ENCODE data around the gene CDH15.

CDH15 gene

GRCh38 chr16:89219365-89219764 is 47.8 kb downstream of the CDH15 start:
- Histone ChIP-seq H3K27me3 (ENCODE audit: control insufficient read depth, insufficient read depth, low read length) (no peaks in the 10 kb centered on the region), H3K4me3 (ENCODE audit: low read depth, low read length) (no peak overlapping the region), H3K9me3 (ENCODE audit: control insufficient read depth, low read length) (no peaks in the 10 kb centered on the region), H3K9ac (no peak overlapping the region), H3K4me1 (peaks cover 2% of the 10 kb centered on the region), H2AFZ (no peak overlapping the region), H3K36me3 (ENCODE audit: control insufficient read depth, insufficient read depth, low read length) (no peaks in the 10 kb centered on the region), H3K27ac (no peak overlapping the region), H3K4me2 (ENCODE audit: low read length) (no peak overlapping the region), H3K79me2 (no peaks in the 10 kb centered on the region)
- no peak for TF ChIP-seq CTCF (IDR thresholded peaks at IDR 0.05)

GRCh38 chr16:89221604-89222003 is 50.1 kb downstream of the CDH15 start:
- Histone ChIP-seq H3K4me3 (ENCODE audit: low read depth, low read length) (no peak overlapping the region), H3K79me2 (no peaks in the 10 kb centered on the region), H3K27ac (no peak overlapping the region), H2AFZ (no peak overlapping the region), H3K4me1 (peaks cover 2% of the 10 kb centered on the region), H3K9ac (no peak overlapping the region), H3K9me3 (ENCODE audit: control insufficient read depth, low read length) (no peaks in the 10 kb centered on the region), H3K36me3 (ENCODE audit: control insufficient read depth, insufficient read depth, low read length) (no peaks in the 10 kb centered on the region), H3K27me3 (ENCODE audit: control insufficient read depth, insufficient read depth, low read length) (no peaks in the 10 kb centered on the region), H3K4me2 (ENCODE audit: low read length) (no peak overlapping the region)
- no peak for TF ChIP-seq CTCF (IDR thresholded peaks at IDR 0.05)

GRCh38 chr16:89222931-89223330 is 51.4 kb downstream of the CDH15 start:
- H3K9me3 ChIP-seq (ENCODE audit: control insufficient read depth, low read length) = no peaks in the 10 kb centered on the region
- no peak overlapping the region for H3K4me3 ChIP-seq (ENCODE audit: low read depth, low read length)
- peaks cover under 1% of the 10 kb centered on the region for H3K79me2 ChIP-seq
- no peak overlapping the region for H3K27ac ChIP-seq
- no peaks in the 10 kb centered on the region for H3K36me3 ChIP-seq (ENCODE audit: control insufficient read depth, insufficient read depth, low read length)
- H3K4me2 ChIP-seq (ENCODE audit: low read length) = no peak overlapping the region
- TF ChIP-seq CTCF (IDR thresholded peaks at IDR 0.05) = no peak
- no peak overlapping the region for H3K9ac ChIP-seq
- H3K4me1 ChIP-seq = peaks cover 2% of the 10 kb centered on the region
- H3K27me3 ChIP-seq (ENCODE audit: control insufficient read depth, insufficient read depth, low read length) = no peaks in the 10 kb centered on the region
- H2AFZ ChIP-seq = no peak overlapping the region

- Histone ChIP-seq H3K9me3 (ENCODE audit: control insufficient read depth, low read length) (no peaks in the 10 kb centered on the region), H3K4me2 (ENCODE audit: low read length) (no peak overlapping the region), H3K36me3 (ENCODE audit: control insufficient read depth, insufficient read depth, low read length) (no peaks in the 10 kb centered on the region), H3K79me2 (peaks cover 17% of the 10 kb centered on the region), H3K4me3 (ENCODE audit: low read depth, low read length) (no peak overlapping the region), H3K27ac (no peak overlapping the region), H3K4me1 (no peaks in the 10 kb centered on the region), H2AFZ (no peak overlapping the region), H3K27me3 (ENCODE audit: control insufficient read depth, insufficient read depth, low read length) (no peaks in the 10 kb centered on the region), H3K9ac (no peak overlapping the region)
- no peak for TF ChIP-seq CTCF (IDR thresholded peaks at IDR 0.05)
Observed at GRCh38 chr16:89224665-89225064, 53.1 kb downstream of the CDH15 start.

GRCh38 chr16:89230255-89230654 is 58.7 kb downstream of the CDH15 start:
- Histone ChIP-seq H3K9ac (no peak overlapping the region), H3K27ac (no peak overlapping the region)

More at GRCh38 chr16:89230255-89230654, 58.7 kb downstream of the CDH15 start:
- no peaks in the 10 kb centered on the region for H3K4me1 ChIP-seq
- no peak overlapping the region for H2AFZ ChIP-seq
- no peaks in the 10 kb centered on the region for H3K36me3 ChIP-seq (ENCODE audit: control insufficient read depth, insufficient read depth, low read length)
- H3K79me2 ChIP-seq = peaks cover 21% of the 10 kb centered on the region
- H3K27me3 ChIP-seq (ENCODE audit: control insufficient read depth, insufficient read depth, low read length) = no peaks in the 10 kb centered on the region
- TF ChIP-seq CTCF (IDR thresholded peaks at IDR 0.05) = no peak
- no peak overlapping the region for H3K4me2 ChIP-seq (ENCODE audit: low read length)
- H3K4me3 ChIP-seq (ENCODE audit: low read depth, low read length) = no peak overlapping the region
- no peaks in the 10 kb centered on the region for H3K9me3 ChIP-seq (ENCODE audit: control insufficient read depth, low read length)
